HFF-Myc (cell line): ENCODE data around the gene CALU.

ENCODE experiments used
- DNase-seq: peaks from one replicate; pipeline ENCODE4 v3.0.0-alpha.2; 2011; ENCODE audit warnings: low read depth; ENCODE audit errors: extremely low read depth
- H3K4me3 ChIP-seq: replicated peaks from 2 replicates; pipeline ENCODE4 v1.5.1; 2011; ENCODE audit warnings: low read depth, mild to moderate bottlenecking, control low read depth, low read length
- CTCF ChIP-seq: IDR thresholded peaks from 2 replicates; pipeline ENCODE4 v1.5.1; 2012; ENCODE audit warnings: mild to moderate bottlenecking, low read depth, low read length, control low read depth; ENCODE audit errors: missing control alignments

CALU gene

GRCh38 chr7:128725531-128725930 lies 13.6 kb upstream of the CALU start:
- no peak for DNase-seq
- TF ChIP-seq CTCF, result no peak
- no peak overlapping the region for H3K4me3 ChIP-seq

- TF ChIP-seq CTCF, result no peak
- no peak overlapping the region for H3K4me3 ChIP-seq
- no peak for DNase-seq
Observed at GRCh38 chr7:128726059-128726736, 13.0 kb upstream of the CALU start.

GRCh38 chr7:128726737-128727072 lies 12.5 kb upstream of the CALU start:
- DNase-seq, result no peak
- TF ChIP-seq CTCF, result no peak

GRCh38 chr7:128727239-128727638 lies 11.9 kb upstream of the CALU start:
- no peak for DNase-seq
- TF ChIP-seq CTCF, result no peak
- H3K4me3 ChIP-seq, result no peak overlapping the region

More at GRCh38 chr7:128726737-128727072, 12.5 kb upstream of the CALU start:
- H3K4me3 ChIP-seq, result no peak overlapping the region

- TF ChIP-seq CTCF, result no peak
- H3K4me3 ChIP-seq, result no peak overlapping the region
- DNase-seq, result no peak
Observed at GRCh38 chr7:128728598-128728997, 10.6 kb upstream of the CALU start.

- H3K4me3 ChIP-seq, result no peak overlapping the region
- TF ChIP-seq CTCF, result no peak
- no peak for DNase-seq
Observed at GRCh38 chr7:128729494-128729893, 9.7 kb upstream of the CALU start.

GRCh38 chr7:128731184-128731583 lies 8.0 kb upstream of the CALU start:
- DNase-seq, result no peak
- no peak for TF ChIP-seq CTCF
- H3K4me3 ChIP-seq, result no peak overlapping the region
